ENCODE measurements around the gene SMOC1.

SMOC1 gene

DNA sequence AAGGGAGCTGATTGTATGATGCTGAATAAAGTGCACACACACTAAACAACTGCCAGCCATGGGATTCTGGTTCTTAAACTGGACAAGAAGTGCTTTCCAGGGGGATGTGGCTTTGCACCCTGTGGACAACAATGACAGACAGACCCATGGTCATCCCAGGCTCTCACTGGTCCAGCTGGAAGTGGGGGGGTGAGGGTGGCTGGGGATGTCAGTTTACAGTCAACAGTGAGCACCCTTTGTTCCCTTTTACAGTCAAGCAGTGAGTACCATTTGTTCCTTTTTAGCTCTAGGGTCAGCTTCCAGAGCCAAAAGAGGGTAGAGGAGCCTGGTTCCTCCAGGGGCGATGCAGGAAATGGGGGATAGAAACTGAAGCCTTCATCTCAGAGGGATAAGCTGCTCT lies 100.7 kb downstream of the SMOC1 start:
- no peak for DNase-seq (ENCODE audit: low spot score)
- TF ChIP-seq, protein P1, sequence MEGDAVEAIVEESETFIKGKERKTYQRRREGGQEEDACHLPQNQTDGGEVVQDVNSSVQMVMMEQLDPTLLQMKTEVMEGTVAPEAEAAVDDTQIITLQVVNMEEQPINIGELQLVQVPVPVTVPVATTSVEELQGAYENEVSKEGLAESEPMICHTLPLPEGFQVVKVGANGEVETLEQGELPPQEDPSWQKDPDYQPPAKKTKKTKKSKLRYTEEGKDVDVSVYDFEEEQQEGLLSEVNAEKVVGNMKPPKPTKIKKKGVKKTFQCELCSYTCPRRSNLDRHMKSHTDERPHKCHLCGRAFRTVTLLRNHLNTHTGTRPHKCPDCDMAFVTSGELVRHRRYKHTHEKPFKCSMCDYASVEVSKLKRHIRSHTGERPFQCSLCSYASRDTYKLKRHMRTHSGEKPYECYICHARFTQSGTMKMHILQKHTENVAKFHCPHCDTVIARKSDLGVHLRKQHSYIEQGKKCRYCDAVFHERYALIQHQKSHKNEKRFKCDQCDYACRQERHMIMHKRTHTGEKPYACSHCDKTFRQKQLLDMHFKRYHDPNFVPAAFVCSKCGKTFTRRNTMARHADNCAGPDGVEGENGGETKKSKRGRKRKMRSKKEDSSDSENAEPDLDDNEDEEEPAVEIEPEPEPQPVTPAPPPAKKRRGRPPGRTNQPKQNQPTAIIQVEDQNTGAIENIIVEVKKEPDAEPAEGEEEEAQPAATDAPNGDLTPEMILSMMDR (conservative IDR thresholded peaks at IDR 0.05; ENCODE audit: low read depth): no peak
- CTCF ChIA-PET: no interaction called here
- H3K27ac ChIP-seq: no peak overlapping the region
- POLR2A ChIA-PET (ENCODE audit: low non-redundant PET): no interaction called here

- TF ChIP-seq, protein P1 (conservative IDR thresholded peaks at IDR 0.05; ENCODE audit: low read depth): no peak
- ChIA-PET POLR2A (ENCODE audit: low non-redundant PET) (no interaction called here), CTCF (interaction anchor here (0.7 kb wide), 1 partner anchor 33 kb away, joined by 4 read pairs; no protein-coding TSS in a partner anchor)
- no peak overlapping the region for H3K27ac ChIP-seq
- peak; percentile 49 for DNase-seq (ENCODE audit: low spot score)
Observed at GRCh38 chr14:69980457-69981425, 101.5 kb downstream of the SMOC1 start.

- no peak overlapping the region for H3K27ac ChIP-seq
- ChIA-PET POLR2A (ENCODE audit: low non-redundant PET) (interaction anchor here (0.6 kb wide), 1 partner anchor 140 kb away, joined by 5 read pairs; no protein-coding TSS in a partner anchor), CTCF (interaction anchor here (0.6 to 0.8 kb wide), 3 partner anchors 46 to 75 kb away, joined by 3 read pairs; no protein-coding TSS in a partner anchor)
- no peak for DNase-seq (ENCODE audit: low spot score)
- TF ChIP-seq, protein P1 (conservative IDR thresholded peaks at IDR 0.05; ENCODE audit: low read depth): no peak
Observed at GRCh38 chr14:69982220-69982839, 103.1 kb downstream of the SMOC1 start.

GRCh38 chr14:69982886-69983285 lies 103.7 kb downstream of the SMOC1 start:
- ChIA-PET CTCF (interaction anchor here (0.5 to 0.8 kb wide), 4 partner anchors 45 to 757 kb away, joined by 3 read pairs; no protein-coding TSS in a partner anchor), POLR2A (ENCODE audit: low non-redundant PET) (no interaction called here)
- no peak for DNase-seq (ENCODE audit: low spot score)
- H3K27ac ChIP-seq: no peak overlapping the region
- TF ChIP-seq, protein P1 (conservative IDR thresholded peaks at IDR 0.05; ENCODE audit: low read depth): no peak

GRCh38 chr14:69983317-69983716 lies 104.1 kb downstream of the SMOC1 start:
- CTCF ChIA-PET: interaction anchor here (0.5 kb wide), 1 partner anchor 757 kb away, joined by 3 read pairs; no protein-coding TSS in a partner anchor
- H3K27ac ChIP-seq: no peak overlapping the region
- TF ChIP-seq, protein P1 (conservative IDR thresholded peaks at IDR 0.05; ENCODE audit: low read depth): no peak
- POLR2A ChIA-PET (ENCODE audit: low non-redundant PET): no interaction called here
- no peak for DNase-seq (ENCODE audit: low spot score)

DNA sequence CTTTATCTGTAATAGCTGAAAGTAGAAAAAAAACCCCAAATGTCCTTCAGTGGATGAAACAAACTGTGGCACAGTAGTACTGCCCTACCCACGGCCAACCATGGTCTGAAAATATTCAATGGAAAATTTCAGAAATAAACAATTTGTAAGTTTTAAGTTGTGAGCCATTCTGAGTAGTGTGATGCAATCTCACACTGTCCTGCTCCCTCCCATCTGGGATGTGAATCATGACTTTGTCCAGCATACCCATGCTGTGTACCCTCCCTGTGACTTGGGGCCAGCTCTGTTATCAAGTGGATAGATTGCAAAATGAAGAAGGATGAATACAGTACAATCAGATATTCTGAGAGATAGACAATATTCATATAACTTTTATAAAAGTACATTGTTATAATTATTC lies 106.2 kb downstream of the SMOC1 start:
- ChIA-PET CTCF (no interaction called here), POLR2A (ENCODE audit: low non-redundant PET) (no interaction called here)
- no peak overlapping the region for H3K27ac ChIP-seq
- no peak for DNase-seq (ENCODE audit: low spot score)
- TF ChIP-seq, protein P1 (conservative IDR thresholded peaks at IDR 0.05; ENCODE audit: low read depth): no peak

Data from RWPE1 (cell line).